HepG2 (cell line): ENCODE results near the gene ZNFX1. TPM values are rescaled to one million over a fixed set of nuclear protein-coding genes. Genes with fewer than 3 reads are reported as not detected.

ENCODE experiments used
- ATAC-seq: fragments of 200-7000 bp; cut with Tn5 transposase; 3 replicates; pipeline ENCODE4 v1.9.1; 2020; ENCODE audit warnings: mild to moderate bottlenecking, moderate library complexity
- BruUV-seq: library from RNA; stranded (reverse); fragments of 400-500 nt; replicated peaks from 2 replicates; lab custom pipeline; 2021; lab: Mats Ljungman, UMichigan
- CTCF ChIA-PET: fragments of 300-600 bp; formaldehyde crosslinking; extraction: SDS; loops from one replicate; lab custom pipeline; 2021; ENCODE audit warnings: low total read pairs, inconsistent platforms, low intra/inter-chr PET ratio; lab: Yijun Ruan, JAX
- POLR2A ChIA-PET: fragments of 350-600 bp; sonication (Branson Sonifier 250); formaldehyde crosslinking; loops from one replicate; lab custom pipeline; 2020; ENCODE audit warnings: antibody characterized with exemption, inconsistent platforms; lab: Yijun Ruan, JAX
- DNase-seq: peaks from one replicate; pipeline ENCODE4 v3.0.0-alpha.2; 2015; ENCODE audit warnings: low spot score
- FAIRE-seq: peaks from 3 replicates; lab custom pipeline; 2011; peaks lifted over from hg19 to GRCh38; lab: Jason Lieb, UNC
- H2AFZ ChIP-seq: one replicate; pipeline ENCODE4 v1.6.1; 2011; ENCODE audit warnings: low read length, inconsistent platforms
- H3K27ac ChIP-seq: fragments of 300-600 bp; 3 replicates; pipeline ENCODE4 v1.8.0; 2011; ENCODE audit warnings: mixed run types, mild to moderate bottlenecking, mixed read lengths, low read length, inconsistent platforms; ENCODE audit not compliant: insufficient read depth; ENCODE audit errors: extremely low read length
- H3K27me3 ChIP-seq, 2 experiments: fragments of 200-600 bp in 1 of 2; 2 replicates in 1 of 2; 3 replicates in 1 of 2; pipeline versions ENCODE4 v1.6.0 to v1.8.0; 2011; ENCODE audit warnings: low read length in 2 of 2, mild to moderate bottlenecking in 2 of 2, moderate library complexity in 2 of 2, inconsistent platforms in 1 of 2; ENCODE audit not compliant: insufficient read depth in 2 of 2, control insufficient read depth in 1 of 2
- H3K36me3 ChIP-seq, 2 experiments: fragments of 200-600 bp in 1 of 2; replicated peaks in 1 of 2; 2 replicates in 1 of 2; 3 replicates in 1 of 2; pipeline versions ENCODE4 v1.5.1 to v1.8.0; 2011; ENCODE audit warnings: low read length in 2 of 2, inconsistent platforms in 1 of 2; ENCODE audit not compliant: insufficient read depth in 2 of 2, control insufficient read depth in 1 of 2
- H3K4me1 ChIP-seq: 2 replicates; pipeline ENCODE4 v1.5.1; 2012; ENCODE audit warnings: low read length, inconsistent platforms; ENCODE audit not compliant: insufficient read depth
- H3K4me2 ChIP-seq: 2 replicates; pipeline ENCODE4 v1.6.0; 2011; ENCODE audit warnings: low read depth, low read length, inconsistent platforms
- H3K4me3 ChIP-seq, 3 experiments: fragments of 200-600 bp in 1 of 3; sonication (generic), shearing (Covaris generic) in 1 of 3; replicated peaks in 1 of 3; 2 replicates each; pipeline ENCODE4 v1.5.1; 2011 to 2016; ENCODE audit warnings: low read length in 3 of 3, inconsistent platforms in 2 of 3, low read depth in 2 of 3, mild to moderate bottlenecking in 2 of 3, control low read depth in 1 of 3, mixed read lengths in 1 of 3; ENCODE audit not compliant: insufficient read depth in 1 of 3
- H3K79me2 ChIP-seq: one replicate; pipeline ENCODE4 v1.6.1; 2011; ENCODE audit warnings: low read length, inconsistent platforms; ENCODE audit not compliant: insufficient read depth
- H3K9ac ChIP-seq: 2 replicates; pipeline ENCODE4 v1.6.0; 2011; ENCODE audit warnings: mild to moderate bottlenecking, low read depth, low read length, inconsistent platforms; ENCODE audit not compliant: insufficient read depth
- H3K9me3 ChIP-seq: 2 replicates; pipeline ENCODE4 v1.5.1; 2012; ENCODE audit warnings: mild to moderate bottlenecking, low read length
- H4K20me1 ChIP-seq: 2 replicates; pipeline ENCODE4 v1.6.0; 2011; ENCODE audit warnings: inconsistent platforms, mild to moderate bottlenecking, low read length, moderate library complexity; ENCODE audit not compliant: insufficient read depth
- HNF4A ChIP-seq: sonication (generic); formaldehyde crosslinking; IDR thresholded peaks from 2 replicates; pipeline ENCODE4 v1.4.0; 2020; ENCODE audit warnings: missing genetic modification reagents
- IRX3 ChIP-seq: sonication (generic); formaldehyde crosslinking; IDR thresholded peaks from 2 replicates; pipeline ENCODE4 v1.8.1; 2023; ENCODE audit warnings: mild to moderate bottlenecking, low read depth, missing genetic modification reagents, borderline replicate concordance
- KLF12 ChIP-seq: sonication (generic); formaldehyde crosslinking; IDR thresholded peaks from 2 replicates; pipeline ENCODE4 v1.4.0; 2020; ENCODE audit warnings: missing genetic modification reagents, borderline replicate concordance
- NAIF1 ChIP-seq: sonication (generic); formaldehyde crosslinking; IDR thresholded peaks from 2 replicates; pipeline ENCODE4 v1.5.0; 2020; ENCODE audit warnings: mild to moderate bottlenecking, missing genetic modification reagents, borderline replicate concordance
- NBN ChIP-seq: fragments of 450-650 bp; conservative IDR thresholded peaks from 2 replicates; pipeline ENCODE4 v1.6.1; 2017
- NR2F6 ChIP-seq, 2 experiments: IDR thresholded peaks; 2 replicates each; pipeline ENCODE4 v1.6.1; 2016; ENCODE audit warnings: antibody characterized with exemption in 1 of 2, mild to moderate bottlenecking in 1 of 2
- PITX1 ChIP-seq: sonication (generic); formaldehyde crosslinking; IDR thresholded peaks from 2 replicates; pipeline ENCODE4 v1.5.1; 2020; ENCODE audit warnings: mild to moderate bottlenecking, missing genetic modification reagents
- SATB2 ChIP-seq: sonication (generic); formaldehyde crosslinking; IDR thresholded peaks from 2 replicates; pipeline ENCODE4 v1.5.0; 2020; ENCODE audit warnings: missing genetic modification reagents
- SRF ChIP-seq: IDR thresholded peaks from 2 replicates; pipeline ENCODE4 v1.6.1; 2011; ENCODE audit warnings: mild to moderate bottlenecking, low read depth, low read length, moderate library complexity
- ZFP90 ChIP-seq: sonication (generic); formaldehyde crosslinking; IDR thresholded peaks from 2 replicates; pipeline ENCODE4 v1.8.0; 2022; ENCODE audit warnings: missing genetic modification reagents, mild to moderate bottlenecking, inconsistent platforms, borderline replicate concordance
- ZFYVE20 ChIP-seq: sonication (generic); formaldehyde crosslinking; IDR thresholded peaks from 2 replicates; pipeline ENCODE4 v1.8.0; 2023; ENCODE audit warnings: low read depth, mild to moderate bottlenecking, moderate library complexity, missing genetic modification reagents, borderline replicate concordance
- ZNF20 ChIP-seq: sonication (generic); formaldehyde crosslinking; IDR thresholded peaks from 2 replicates; pipeline ENCODE4 v1.4.0; 2020; ENCODE audit warnings: mild to moderate bottlenecking, moderate library complexity, missing genetic modification reagents
- ZNF282 ChIP-seq: fragments of 450-650 bp; IDR thresholded peaks from 2 replicates; pipeline ENCODE4 v1.6.1; 2018; ENCODE audit not compliant: partially characterized antibody
- ZNF34 ChIP-seq: sonication (generic); formaldehyde crosslinking; IDR thresholded peaks from 2 replicates; pipeline ENCODE4 v1.4.0; 2020; ENCODE audit warnings: mild to moderate bottlenecking, missing genetic modification reagents, borderline replicate concordance
- WGBS: methylation state at CpG from one replicate; pipeline ENCODE4 v1.1.6; 2017; ENCODE audit warnings: low lambda C conversion rate; 5-methylcytosine and 5-hydroxymethylcytosine counted together
- in situ Hi-C: cut with HindIII; loops from 2 replicates; pipeline ENCODE4 v1.10.0; 2017; ENCODE audit warnings: low pct_unique_long_range_greater_than_20kb; ENCODE audit not compliant: extremely low pct_ligation_motif_present
- intact Hi-C: fragments of 100-400 bp; cut with micrococcal nuclease; formaldehyde crosslinking; loops from one replicate; pipeline ENCODE4 v1.10.0; 2022; ENCODE audit not compliant: unreplicated experiment
- polyA plus RNA-seq, 8 experiments: library from polyadenylated mRNA; depleted of rRNA in 3 of 8; stranded (reverse) in 7 of 8; unstranded in 1 of 8; fragments of >200 nt; fragmentation: Illumina TruSeq in 4 of 8; extraction: Trizol in 4 of 8; gene quantifications; 2 replicates each; pipeline versions ENCODE4 v1.2.1 to v1.2.3, GENCODE V29; 2011 to 2016; ENCODE audit warnings: low read depth in 4 of 8, missing spikeins in 1 of 8, mixed read lengths in 1 of 8; ENCODE audit not compliant: insufficient read depth in 1 of 8
- total RNA-seq, 5 experiments: library from RNA; depleted of rRNA; stranded (reverse); fragments of >200 nt; fragmentation: Illumina TruSeq; extraction: Trizol; gene quantifications; 2 replicates each; pipeline ENCODE4 v1.2.3, GENCODE V29; 2016; ENCODE audit warnings: low read depth in 1 of 5
- TF ChIP-seq, protein P1 (sequence below): sonication (generic); formaldehyde crosslinking; IDR thresholded peaks from 2 replicates; pipeline ENCODE4 v1.9.0; 2021; ENCODE audit warnings: missing genetic modification reagents, mild to moderate bottlenecking, borderline replicate concordance
- TF ChIP-seq, protein P2 (sequence below): sonication (generic); formaldehyde crosslinking; conservative IDR thresholded peaks from 2 replicates; pipeline ENCODE4 v1.8.0; 2022; ENCODE audit warnings: missing genetic modification reagents
- TF ChIP-seq, protein P3 (sequence below), 2 experiments: sonication (generic) in 1 of 2; formaldehyde crosslinking in 1 of 2; IDR thresholded peaks; 2 replicates each; pipeline versions ENCODE4 v1.5.1 to v1.6.1; 2011 to 2020; ENCODE audit warnings: borderline replicate concordance in 1 of 2, low read depth in 1 of 2, low read length in 1 of 2, mild to moderate bottlenecking in 1 of 2, missing genetic modification reagents in 1 of 2, moderate library complexity in 1 of 2

Gene ZNFX1
- total and polyA plus RNA-seq, 2 of the 13 experiments (the other 11 are each of a cell fraction or from before 2014, with no cell fraction given), result 2.9 to 11.1 TPM

DNA sequence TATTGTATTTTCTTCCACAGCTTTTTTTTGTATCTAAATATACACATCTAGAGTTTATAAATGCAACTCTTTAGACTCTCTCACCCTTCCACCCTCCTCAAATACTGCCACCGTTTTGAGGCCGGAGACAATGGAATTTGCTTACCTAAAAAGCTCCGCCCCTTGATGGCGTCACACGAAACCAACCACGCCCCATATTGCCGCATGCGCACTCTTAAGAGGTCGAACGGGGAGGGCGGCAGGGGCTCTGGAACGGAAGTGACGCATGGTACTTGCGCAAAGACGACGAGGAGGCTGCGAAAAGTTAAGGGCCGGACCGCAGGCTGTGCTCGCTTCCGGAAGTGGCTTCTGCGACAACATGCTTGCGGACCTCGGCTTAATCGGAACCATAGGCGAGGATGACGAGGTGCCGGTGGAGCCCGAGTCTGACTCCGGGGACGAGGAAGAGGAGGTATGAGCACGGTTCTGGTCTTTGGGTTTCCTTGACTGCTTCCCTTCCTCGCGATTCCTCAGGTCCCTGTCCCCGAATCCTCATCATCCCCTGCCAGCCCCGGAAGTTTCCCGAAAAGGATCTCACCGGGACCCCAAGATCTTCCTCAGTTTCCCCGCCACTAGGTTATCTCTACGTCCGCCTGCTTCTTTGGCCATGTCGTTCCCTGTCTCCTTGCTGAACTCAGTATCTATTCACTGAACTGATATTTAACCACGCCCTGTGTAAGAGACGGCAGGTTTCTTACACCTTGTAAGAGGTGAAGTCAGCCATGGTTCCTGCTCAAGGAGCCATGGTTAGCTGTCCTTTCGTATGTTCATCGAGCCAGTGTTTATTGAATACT lies 58.5 kb downstream of the ZNFX1 start, which contains the start of gene DDX27:
TSS of gene DDX27 (plus strand) at position 326 of the 833 bp plus-strand sequence. CDS start at position 359, 33 bp downstream.
- Histone ChIP-seq H3K79me2 (peaks cover 21% of the 10 kb centered on the region), H3K27ac (peak within 1 kb of the TSS; percentile 60), H3K4me3 (peak within 1 kb of the TSS; percentile 81 to 87 (median 84)), H3K36me3 (peaks cover 19 to 28% of the 10 kb centered on the region in 2 experiments; a peak in 4 of 5 replicates), H4K20me1 (no peaks in the 10 kb centered on the region), H3K9ac (peak within 1 kb of the TSS; percentile 83), H3K4me2 (peak within 1 kb of the TSS; percentile 87), H3K9me3 (no peaks in the 10 kb centered on the region), H2AFZ (peak within 1 kb of the TSS; percentile 83), H3K4me1 (peaks cover 30% of the 10 kb centered on the region), H3K27me3 (no peaks in the 10 kb centered on the region; a peak in 1 of 5 replicates)
- DNase-seq (peak; percentile 99), FAIRE-seq (peak; percentile 98), ATAC-seq (peak; percentile 91)
- whole genome bisulfite sequencing, result under 1% methylated on average over 46 of the region's 46 CpGs
- CTCF ChIA-PET, result interaction anchor here (3.9 kb wide), 1 partner anchor 84 kb away, joined by 70 read pairs; no protein-coding TSS in a partner anchor
- in situ Hi-C loops (loop anchor here (5.0 kb wide), 1 partner anchor 87 kb away; no protein-coding TSS in a partner anchor), intact Hi-C loops (loop anchor here (1.0 to 5.0 kb wide), 2 partner anchors 37 to 173 kb away; partner anchors contain the start of gene CSE1L)
- TSS peak; percentile 87 for BruUV-seq
- POLR2A ChIA-PET, result interaction anchor here (0.7 to 2.8 kb wide), 39 partner anchors 9 to 597 kb away, joined by 3 to 49 read pairs (median 4); partner anchors contain the start of genes CSE1L, STAU1 and ZNFX1
- TF ChIP-seq, protein P1, sequence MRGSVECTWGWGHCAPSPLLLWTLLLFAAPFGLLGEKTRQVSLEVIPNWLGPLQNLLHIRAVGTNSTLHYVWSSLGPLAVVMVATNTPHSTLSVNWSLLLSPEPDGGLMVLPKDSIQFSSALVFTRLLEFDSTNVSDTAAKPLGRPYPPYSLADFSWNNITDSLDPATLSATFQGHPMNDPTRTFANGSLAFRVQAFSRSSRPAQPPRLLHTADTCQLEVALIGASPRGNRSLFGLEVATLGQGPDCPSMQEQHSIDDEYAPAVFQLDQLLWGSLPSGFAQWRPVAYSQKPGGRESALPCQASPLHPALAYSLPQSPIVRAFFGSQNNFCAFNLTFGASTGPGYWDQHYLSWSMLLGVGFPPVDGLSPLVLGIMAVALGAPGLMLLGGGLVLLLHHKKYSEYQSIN (CRISPR knock-in tag), result no peak
- TF ChIP-seq ZNF20 (CRISPR knock-in tag) (no peak), IRX3 (CRISPR knock-in tag) (peak; percentile 27; the same call in 1 of the 2 replicates), ZFP90 (CRISPR knock-in tag) (peak; percentile 75; the same call in 1 of the 2 replicates), KLF12 (CRISPR knock-in tag) (peak; percentile 83), NAIF1 (CRISPR knock-in tag) (peak; percentile 91), HNF4A (CRISPR knock-in tag) (no peak), ZNF282 (no peak), NBN (no peak), SRF (peak; percentile 28; the same call in 1 of the 2 replicates), PITX1 (CRISPR knock-in tag) (peak; percentile 89), ZNF34 (CRISPR knock-in tag) (no peak), NR2F6 (IDR thresholded peaks at IDR 0.05) (0 out of 2 replicates have a peak, but pooled peaks have one; percentile 20), NR2F6 (CRISPR knock-in tag; IDR thresholded peaks at IDR 0.05) (peak; percentile 53), ZFYVE20 (CRISPR knock-in tag) (no peak), SATB2 (CRISPR knock-in tag) (peak; percentile 63; the same call in 1 of the 2 replicates)
- TF ChIP-seq, protein P2, sequence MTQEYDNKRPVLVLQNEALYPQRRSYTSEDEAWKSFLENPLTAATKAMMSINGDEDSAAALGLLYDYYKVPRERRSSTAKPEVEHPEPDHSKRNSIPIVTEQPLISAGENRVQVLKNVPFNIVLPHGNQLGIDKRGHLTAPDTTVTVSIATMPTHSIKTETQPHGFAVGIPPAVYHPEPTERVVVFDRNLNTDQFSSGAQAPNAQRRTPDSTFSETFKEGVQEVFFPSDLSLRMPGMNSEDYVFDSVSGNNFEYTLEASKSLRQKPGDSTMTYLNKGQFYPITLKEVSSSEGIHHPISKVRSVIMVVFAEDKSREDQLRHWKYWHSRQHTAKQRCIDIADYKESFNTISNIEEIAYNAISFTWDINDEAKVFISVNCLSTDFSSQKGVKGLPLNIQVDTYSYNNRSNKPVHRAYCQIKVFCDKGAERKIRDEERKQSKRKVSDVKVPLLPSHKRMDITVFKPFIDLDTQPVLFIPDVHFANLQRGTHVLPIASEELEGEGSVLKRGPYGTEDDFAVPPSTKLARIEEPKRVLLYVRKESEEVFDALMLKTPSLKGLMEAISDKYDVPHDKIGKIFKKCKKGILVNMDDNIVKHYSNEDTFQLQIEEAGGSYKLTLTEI (CRISPR knock-in tag), result no peak
- TF ChIP-seq, protein P3, sequence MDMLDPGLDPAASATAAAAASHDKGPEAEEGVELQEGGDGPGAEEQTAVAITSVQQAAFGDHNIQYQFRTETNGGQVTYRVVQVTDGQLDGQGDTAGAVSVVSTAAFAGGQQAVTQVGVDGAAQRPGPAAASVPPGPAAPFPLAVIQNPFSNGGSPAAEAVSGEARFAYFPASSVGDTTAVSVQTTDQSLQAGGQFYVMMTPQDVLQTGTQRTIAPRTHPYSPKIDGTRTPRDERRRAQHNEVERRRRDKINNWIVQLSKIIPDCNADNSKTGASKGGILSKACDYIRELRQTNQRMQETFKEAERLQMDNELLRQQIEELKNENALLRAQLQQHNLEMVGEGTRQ (IDR thresholded peaks at IDR 0.05; ENCODE audit: low read depth, low read length), result peak; percentile 47; the same call in 1 of the 2 replicates
- TF ChIP-seq, protein P3 (CRISPR knock-in tag; IDR thresholded peaks at IDR 0.05; ENCODE audit: borderline replicate concordance), result no peak
